Measurements from ENCODE around the gene TMTC4.

TMTC4 gene

GRCh38 chr13:100666124-100666523, 8.5 kb downstream of the TMTC4 start:
- DNase-seq = no peak

GRCh38 chr13:100665403-100665802, 9.2 kb downstream of the TMTC4 start:
- no peak for DNase-seq

- no peak for DNase-seq
Measured at GRCh38 chr13:100664171-100664900, 10.3 kb downstream of the TMTC4 start.

- no peak for DNase-seq
Measured at GRCh38 chr13:100662468-100663211, 12.0 kb downstream of the TMTC4 start.

GRCh38 chr13:100660761-100661160, 13.8 kb downstream of the TMTC4 start:
- no peak for DNase-seq

- DNase-seq = no peak
Measured at GRCh38 chr13:100659578-100659977, 15.0 kb downstream of the TMTC4 start.

- no peak for DNase-seq
Measured at GRCh38 chr13:100658363-100658762, 16.2 kb downstream of the TMTC4 start.

GRCh38 chr13:100657881-100658315, 16.7 kb downstream of the TMTC4 start:
- no peak for DNase-seq

GRCh38 chr13:100652510-100652909, 22.1 kb downstream of the TMTC4 start:
- DNase-seq = no peak

GRCh38 chr13:100650326-100650725, 24.3 kb downstream of the TMTC4 start:
- DNase-seq = no peak

- no peak for DNase-seq
Measured at GRCh38 chr13:100648354-100648753, 26.2 kb downstream of the TMTC4 start.

- no peak for DNase-seq
Measured at GRCh38 chr13:100646871-100647270, 27.7 kb downstream of the TMTC4 start.

GRCh38 chr13:100646030-100646673, 28.4 kb downstream of the TMTC4 start:
- DNase-seq = no peak

- no peak for DNase-seq
Measured at GRCh38 chr13:100645382-100645781, 29.2 kb downstream of the TMTC4 start.

GRCh38 chr13:100644371-100644770, 30.2 kb downstream of the TMTC4 start:
- no peak for DNase-seq

- DNase-seq = no peak
Measured at GRCh38 chr13:100637796-100638195, 36.8 kb downstream of the TMTC4 start.

- DNase-seq = no peak
Measured at GRCh38 chr13:100637380-100637779, 37.2 kb downstream of the TMTC4 start.

- no peak for DNase-seq
Measured at GRCh38 chr13:100636441-100636840, 38.2 kb downstream of the TMTC4 start.

- no peak for DNase-seq
Measured at GRCh38 chr13:100636004-100636403, 38.6 kb downstream of the TMTC4 start.

- no peak for DNase-seq
Measured at GRCh38 chr13:100634696-100635095, 39.9 kb downstream of the TMTC4 start.

GRCh38 chr13:100633461-100633860, 41.1 kb downstream of the TMTC4 start:
- no peak for DNase-seq

- no peak for DNase-seq
Measured at GRCh38 chr13:100630555-100630954, 44.0 kb downstream of the TMTC4 start.

- no peak for DNase-seq
Measured at GRCh38 chr13:100627120-100627519, 47.5 kb downstream of the TMTC4 start.

GRCh38 chr13:100625447-100625846, 49.1 kb downstream of the TMTC4 start:
- DNase-seq = no peak
